NCI-H1092 (cell line): ENCODE results near the gene TMEM238.
A peak's percentile ranks its signal among the peaks of the same experiment; 100 is the strongest.

Source experiments
- DNase-seq: peaks from one replicate; lab custom pipeline; 2025; lab: John Stamatoyannopoulos, UW

Gene TMEM238

DNA sequence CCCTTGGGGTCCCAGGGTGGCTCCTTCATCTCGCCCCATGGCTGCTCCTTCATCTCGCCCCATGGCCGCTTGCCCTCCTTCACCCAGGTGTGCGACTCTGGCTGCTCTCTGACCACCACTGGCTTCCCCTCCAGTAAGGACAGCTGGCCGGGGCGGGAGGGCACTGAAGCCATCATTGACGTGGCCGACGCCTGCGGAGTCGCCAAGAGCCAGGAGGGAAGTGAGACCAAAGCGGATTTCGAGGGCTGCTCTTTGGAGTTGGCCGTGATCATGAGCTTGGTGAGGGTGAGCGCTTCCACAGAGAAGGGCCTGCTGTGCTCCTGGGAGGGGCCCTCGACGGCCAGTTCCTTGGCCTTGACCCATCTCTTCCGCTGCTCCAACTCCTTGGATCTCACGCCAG lies 25.6 kb downstream of the TMEM238 start:
- no peak for DNase-seq

DNA sequence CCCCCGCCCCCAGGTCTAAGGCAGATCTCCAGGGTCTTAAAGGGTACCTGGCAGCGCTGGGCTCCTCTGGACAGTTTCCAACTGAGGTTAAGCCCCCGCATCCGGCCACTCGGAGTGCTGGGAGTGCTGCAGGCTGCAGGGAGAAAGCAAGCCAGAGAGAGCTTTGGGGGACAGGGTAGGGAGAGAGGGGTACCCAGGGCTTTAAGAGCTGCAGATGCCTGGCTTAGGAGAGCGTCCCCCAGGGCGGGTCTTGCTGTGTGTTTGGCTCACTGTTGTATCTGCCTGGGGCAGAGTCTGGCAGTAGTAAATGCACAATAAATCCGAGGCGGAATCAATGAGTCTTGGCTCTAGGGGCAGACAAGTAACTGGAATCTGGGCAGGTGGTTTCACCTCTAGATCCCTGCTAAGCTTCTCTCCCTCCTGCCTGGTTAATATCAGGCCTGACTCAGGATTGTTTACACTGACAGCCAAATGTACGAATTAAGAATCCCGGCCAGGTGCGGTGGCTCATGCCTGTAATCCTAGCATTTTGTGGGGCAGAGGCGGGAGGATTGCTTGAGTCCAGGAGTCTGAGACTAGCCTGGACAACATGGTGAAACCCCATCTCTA lies 28.8 kb downstream of the TMEM238 start:
- no peak for DNase-seq

DNA sequence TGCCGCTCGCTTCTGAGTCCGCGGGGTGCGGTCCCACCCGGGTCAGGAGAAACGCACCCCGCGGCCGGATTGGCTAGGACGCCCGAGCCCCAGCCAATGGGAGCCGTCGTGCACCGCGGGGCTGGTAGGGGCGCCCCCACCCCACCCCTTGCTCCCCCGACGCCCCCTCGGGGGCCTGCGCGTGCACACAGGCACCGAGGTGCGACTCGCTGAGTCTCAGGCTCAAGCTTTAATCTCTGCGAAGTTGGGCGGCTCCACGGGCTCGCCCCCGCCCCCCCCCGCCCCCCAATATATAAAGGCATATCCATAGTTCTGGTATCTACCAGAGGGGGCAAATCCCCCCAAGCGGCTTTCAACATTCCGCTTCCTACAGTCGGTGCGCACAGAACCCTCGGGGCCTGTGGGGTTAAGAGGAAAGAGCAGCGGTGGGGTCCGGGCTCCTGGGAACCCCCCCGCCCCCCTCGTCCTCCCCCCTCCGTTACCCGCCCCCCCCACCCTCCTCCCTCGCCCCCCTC lies 29.3 kb downstream of the TMEM238 start, which contains the start of gene COX6B2:
Gene COX6B2 (minus strand): TSS at position 22 of the 515 bp plus-strand sequence. CDS start 198 bp downstream, outside the sequence.
- no peak for DNase-seq

DNA sequence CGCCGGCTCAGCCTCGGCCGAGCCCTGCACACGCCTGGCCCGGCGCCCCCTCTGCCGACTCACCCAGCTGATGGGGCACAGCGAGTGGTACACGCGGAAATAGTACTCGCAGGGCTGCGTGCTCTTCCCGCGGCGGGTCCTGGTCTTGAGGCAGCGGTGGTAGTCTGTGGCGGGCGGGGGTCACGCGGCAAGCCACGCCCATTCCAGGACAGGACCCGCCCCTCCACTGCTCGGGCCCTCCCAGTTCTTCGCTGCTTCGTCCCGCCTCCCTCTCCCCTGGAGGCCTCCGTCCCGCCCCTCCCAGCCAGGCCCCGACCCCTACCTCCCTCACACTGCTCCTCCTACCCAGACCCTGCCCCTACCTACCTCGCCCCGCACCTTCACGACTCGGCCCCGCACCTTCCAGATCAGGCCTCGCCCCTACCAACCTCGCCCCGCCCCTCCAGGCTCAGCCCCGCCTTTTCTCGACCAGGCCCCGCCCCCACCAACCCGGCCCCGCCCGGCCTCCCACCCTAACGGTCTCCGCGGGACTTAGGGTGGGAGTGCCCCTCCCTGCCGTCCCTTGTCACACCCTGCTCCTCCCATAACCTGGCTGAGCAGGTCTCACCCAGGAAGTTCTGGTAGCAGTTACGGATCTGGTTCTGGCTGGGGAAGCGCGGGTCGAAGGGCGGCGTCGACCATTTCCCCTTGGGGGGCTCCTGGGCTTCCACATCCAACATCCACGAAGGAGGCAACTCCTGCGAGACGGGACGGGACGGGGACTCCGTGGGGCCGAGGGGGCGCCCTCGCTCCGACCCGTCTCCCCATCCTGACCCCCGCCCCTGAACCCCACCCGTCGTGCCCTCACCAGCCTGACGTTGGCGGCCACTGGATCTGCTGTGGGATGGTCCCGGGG lies 30.0 kb downstream of the TMEM238 start:
- no peak for DNase-seq

DNA sequence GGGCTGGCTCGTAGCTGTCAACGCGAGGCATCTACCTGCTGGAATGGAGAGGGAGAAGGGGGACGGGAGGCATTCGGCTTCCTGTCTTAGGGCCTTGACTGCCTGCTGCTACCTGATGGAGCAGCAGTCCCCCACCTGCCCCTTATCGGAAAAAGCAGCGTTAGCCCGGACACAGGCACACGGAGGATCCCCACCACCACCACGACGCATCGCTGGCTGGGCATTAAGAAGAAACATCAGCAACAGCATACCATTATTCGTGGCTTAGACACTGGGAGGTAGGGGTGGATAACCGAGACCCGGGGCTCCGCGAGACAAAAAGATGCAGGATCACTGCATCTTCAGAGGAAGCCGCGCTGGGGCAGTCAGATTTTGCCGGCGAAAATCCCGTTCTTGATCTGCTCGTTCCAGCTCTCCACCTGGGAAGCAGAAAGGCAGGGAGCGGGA lies 30.7 kb downstream of the TMEM238 start:
- no peak for DNase-seq

DNA sequence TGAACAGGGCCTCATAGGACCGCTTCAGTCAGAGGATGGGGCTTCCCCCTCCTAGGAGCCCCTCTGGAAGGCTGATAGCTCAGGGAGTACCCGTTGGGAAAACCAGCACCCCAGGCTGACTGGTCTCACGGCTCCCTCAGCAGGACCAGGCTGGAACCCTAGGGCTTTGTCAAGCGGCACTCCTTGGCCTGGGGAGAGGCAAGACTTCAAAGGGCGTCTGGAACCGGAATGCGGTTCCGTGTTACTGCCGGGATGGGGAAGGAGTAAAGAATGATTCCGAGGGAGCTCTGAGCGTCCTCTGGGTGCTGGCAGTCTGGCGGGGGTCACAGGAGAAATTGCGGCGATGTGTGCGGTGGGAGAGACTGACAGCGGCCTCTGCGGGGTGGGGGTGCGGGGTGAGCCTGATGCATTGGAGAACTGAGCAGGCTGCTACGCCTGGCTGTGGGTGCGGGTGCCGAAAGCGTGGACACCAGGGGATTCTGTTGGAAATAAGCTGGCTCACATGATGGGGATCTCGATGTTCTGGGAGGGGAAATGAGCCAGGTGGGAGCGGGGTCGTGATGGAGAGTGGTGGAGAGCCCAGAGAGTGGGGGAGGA lies 31.4 kb downstream of the TMEM238 start:
- DNase-seq = no peak

DNA sequence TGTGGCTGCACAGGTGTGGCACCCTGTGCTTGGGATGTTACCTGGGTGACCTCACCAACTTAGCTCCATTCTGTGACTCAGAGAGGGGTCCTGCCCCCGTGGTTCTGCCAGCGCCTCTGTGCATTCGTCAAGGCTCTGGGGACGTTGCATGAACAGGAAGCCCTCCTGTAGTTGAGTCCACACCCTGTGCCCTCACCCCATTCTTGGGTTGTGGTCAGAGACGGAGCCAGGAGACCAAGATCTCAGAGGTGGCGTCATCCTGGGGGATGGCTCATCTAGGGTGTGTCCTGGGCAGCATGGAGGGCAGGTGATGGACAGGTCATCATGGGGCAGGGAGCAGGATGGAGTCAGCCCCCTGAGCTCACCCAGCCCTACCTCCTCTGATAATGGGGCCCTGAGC lies 32.1 kb downstream of the TMEM238 start:
- no peak for DNase-seq

DNA sequence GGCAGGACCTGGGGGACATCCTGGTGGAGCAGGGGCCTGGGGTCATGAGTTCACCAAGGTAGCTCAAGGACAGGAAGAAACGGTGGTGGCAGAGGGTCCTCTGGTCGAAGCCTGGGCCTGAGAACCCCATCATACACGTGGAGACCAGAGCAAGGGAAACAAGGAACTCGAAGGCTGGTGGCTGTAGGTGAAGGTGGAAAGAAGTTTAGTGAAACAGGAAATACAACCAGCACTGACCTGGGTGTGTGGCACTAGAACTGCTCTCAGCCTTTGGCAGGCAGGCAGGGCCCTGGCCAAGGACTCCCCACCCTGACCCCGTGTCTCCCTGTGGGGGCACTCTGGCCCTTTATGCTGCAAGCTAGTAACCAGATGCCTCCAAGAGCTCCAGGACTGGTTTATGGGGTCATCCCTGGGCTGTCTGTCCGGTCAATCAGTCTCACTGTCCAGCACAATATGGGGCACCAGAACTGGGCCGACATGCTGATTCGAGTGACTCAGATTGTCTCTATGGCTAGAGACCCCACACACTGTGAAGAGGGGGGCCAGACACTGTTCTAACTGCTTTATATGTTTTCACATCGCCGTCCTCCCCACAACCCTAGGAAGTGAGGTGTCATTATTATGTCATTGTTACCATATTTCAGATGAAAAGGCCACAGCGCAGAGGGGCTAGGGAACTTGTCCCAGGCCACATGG lies 33.3 kb downstream of the TMEM238 start:
- DNase-seq = no peak

DNA sequence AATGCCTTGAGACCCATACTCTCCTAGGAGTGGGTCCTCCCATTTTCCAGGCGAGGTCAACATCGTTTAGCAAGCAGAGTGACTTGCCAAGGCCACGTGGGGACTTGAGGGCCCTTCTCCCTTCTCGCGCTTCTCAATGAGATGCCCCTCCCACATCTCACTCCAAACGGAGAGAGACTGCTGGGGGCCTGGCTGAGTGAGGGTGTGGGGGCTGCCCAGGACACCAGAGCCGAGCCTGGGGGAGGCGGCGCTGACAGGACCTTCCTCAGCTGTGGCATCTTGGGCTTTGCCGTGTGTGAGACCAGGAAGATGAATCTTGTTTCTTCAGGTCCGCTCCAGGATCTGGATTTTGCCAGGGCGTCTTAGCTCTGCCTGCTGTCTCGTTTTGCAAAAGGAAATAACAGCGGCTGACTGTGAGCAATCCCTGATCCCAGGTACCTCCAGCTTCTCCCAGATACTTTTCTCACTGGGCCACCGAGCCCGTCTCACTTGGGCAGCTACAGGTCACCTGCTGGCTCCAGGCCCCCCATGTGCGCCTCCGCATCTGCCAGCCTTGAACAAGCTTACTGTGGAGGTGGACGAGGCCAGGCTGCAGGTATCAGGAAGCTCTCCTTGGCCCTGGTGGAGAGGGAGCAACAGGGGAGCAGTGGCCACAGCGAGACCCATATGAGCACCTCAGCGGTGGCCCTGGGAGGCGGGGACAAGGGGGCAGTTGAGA lies 35.6 kb downstream of the TMEM238 start:
- DNase-seq = no peak

DNA sequence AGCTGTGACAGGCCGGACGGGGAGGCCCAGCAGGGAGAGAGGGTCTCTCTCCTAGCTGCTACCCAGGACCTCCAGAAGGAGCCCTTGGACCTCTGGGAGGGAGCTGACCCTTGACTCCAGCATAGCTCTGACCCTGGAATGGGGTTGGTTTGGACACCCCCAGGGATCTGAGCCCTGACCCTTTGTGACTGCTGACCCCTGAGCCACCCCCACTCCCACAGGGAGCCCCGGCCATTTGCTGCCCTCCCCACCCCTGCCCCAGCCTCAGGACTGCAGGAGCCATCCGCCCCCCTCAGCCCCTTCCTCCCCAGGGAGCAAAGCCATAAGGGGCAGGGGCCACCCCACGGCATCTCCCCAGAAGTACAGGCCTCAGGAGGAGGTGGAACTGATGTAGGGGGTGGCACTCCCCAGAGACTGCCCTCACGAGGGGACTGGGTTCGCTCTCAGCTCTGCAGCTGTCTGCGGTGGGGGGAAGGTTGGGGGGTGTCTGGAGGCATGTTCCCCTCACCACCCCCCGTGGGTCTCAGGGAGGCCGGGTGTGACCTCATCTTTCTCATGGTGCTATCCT lies 36.6 kb downstream of the TMEM238 start:
- no peak for DNase-seq

DNA sequence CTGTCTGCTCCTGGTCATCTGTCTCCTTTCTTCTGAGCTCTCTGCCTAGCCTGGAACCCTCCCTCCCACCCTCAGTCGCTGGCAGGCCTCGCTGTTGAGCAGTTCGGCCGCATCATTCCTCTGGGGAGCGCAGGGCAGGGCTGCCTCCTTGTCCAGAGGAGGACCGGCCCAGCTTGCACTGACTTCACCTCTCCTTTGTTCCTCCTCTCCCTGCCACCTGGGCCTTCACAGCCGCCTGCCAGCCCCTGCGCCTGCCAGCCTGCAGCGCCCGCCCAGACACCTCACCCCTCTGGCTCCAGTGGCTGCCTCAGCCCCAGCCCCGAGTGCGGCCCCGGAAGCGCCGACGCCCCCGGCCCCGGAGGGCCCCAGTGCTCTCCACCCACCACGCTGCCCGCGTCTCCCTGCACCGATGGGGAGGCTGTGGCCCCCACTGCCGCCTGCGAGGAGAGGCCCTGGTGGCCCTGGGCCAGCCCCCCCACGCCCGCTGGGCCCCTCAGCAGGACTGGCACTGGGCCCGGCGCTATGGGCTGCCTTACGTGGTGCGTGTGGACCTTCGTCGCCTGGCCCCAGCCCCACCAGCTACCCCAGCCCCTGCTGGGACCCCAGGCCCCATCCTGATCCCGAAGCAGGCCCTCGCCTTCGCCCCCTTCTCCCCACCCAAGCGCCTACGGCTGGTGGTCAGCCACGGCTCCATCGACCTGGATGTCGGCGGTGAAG lies 37.2 kb downstream of the TMEM238 start:
- DNase-seq = no peak

DNA sequence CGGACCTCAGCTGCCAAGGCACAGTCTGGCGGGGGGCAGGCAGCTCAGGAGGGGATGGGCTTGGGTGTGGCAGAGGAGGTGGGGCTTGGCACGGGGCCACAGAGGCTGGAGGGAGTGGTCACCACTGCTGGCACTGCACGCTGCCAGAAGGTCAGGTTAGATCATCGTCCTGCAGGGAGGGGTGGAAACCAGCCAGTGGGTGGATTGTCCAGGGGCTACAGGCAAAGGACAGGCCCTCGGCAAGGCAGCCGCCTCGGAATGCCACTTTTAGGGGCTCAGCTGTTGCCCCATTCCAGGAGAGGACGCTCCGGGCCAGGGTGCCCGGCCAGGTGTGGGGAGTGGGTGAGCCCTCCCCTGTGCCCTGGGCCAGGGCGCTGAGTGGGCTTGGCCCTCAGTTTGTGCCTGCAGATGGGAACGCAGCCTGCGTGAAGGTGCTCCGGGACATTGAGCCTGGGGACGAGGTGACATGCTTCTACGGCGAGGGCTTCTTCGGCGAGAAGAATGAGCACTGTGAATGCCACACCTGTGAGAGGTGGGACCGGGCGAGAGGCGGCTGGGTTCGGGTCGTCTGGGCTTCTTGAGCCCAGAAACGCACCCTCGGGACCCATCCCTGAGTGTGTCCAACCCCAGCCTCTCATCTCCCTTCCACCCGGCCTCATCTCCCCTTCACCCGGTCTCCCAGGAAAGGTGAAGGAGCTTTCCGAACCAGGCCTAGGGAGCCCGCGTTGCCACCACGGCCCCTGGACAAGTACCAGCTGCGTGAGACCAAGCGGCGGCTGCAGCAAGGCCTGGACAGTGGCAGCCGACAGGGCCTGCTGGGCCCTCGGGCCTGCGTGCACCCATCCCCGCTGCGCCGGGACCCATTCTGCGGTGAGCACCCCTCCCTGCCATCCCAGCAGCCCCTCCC lies 38.0 kb downstream of the TMEM238 start:
- no peak for DNase-seq

DNA sequence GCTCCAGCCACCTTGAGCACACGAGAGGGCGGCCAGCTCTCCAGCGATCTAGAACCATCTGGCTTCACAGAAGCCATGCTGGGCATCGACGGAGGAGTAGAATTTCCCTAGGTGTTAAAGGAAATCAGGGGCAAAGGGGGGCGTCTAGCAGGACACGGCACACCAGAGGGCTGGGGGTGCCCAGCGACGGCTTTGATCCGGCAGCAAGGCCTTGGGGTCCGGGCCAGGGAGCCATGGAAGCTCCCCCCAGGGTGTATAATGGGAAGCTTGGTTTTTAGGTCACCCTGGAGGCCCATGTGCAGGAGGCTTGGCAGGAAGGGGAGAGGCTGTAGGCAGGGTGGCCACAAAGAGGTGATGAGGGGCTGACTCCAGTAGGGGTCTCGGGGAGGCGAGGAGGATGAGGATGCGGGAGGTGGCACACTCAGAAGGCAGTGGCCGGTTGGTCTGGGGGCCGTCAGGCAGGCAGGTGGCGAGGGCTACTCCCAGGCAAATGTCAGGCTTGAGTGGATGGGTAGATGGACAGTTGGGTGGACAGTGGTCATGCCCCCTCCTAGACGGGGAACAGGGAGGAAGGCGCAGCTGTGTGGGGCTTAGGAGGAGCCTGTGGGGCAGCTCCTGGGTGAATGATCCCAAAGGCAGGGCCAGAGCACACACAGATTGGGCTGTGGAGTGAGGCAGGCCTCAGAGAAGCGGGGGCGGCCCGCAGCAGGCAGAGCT lies 38.8 kb downstream of the TMEM238 start:
- no peak for DNase-seq

DNA sequence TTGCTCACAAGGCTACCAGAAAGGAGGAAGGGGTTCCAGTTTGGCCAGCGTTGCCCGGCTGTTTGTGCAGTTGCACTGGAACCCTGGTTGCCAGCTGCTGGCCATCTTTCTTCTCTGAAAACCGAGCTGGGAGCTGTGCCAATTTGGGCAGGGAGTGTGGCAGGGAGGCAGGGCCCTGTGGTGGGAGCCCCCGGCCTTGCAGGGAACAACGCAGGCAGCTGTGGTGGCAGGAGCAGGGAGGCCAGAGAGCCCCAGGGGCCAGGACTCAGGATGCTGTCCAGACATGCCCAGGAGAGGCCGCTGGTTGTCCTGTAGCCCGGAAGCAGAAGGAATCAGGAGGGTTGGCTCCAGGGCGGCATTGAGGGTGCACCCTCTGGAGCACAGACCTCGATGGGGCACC lies 39.6 kb downstream of the TMEM238 start:
- DNase-seq = peak; percentile 41

DNA sequence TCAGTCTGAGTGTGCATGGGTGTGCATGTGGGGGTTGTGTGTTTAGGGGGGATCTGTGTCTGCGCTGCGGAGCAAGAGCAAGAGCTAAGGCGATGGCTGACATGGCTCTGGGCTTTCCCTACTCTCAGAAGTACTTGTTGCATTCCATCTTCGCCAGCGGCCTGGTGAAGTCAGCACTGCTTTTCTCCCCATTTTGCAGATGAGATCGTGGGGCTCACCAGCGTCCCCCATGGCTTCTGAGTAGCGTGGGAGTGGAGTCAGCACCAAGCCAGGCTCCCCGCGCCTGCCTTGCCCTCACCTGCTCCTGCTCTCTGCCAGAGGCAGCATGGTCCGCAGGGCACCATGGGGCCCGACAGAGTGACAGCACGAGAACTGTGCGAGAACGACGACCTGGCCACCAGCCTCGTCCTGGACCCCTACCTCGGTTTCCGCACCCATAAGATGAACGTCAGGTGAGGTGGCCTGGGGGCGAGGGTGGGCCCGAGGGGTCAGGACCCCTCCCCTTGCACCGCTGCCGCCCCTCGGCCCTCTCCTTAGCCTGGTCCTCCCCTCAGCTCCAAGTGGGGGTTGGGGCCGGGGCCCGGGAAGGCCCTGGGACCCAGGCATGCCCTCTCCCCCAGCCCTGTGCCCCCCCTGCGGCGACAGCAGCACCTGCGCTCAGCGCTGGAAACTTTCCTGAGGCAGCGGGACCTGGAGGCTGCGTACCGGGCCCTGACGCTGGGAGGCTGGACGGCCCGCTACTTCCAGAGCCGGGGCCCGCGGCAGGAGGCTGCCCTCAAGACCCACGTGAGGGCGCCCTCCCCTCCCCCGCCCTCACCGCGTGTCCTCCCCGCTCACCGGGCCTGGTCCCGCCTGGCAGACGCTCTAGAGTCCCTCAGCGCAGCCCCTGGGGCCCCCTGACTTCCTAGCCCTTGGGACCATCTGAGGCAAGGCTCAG lies 42.2 kb downstream of the TMEM238 start:
- DNase-seq = no peak

DNA sequence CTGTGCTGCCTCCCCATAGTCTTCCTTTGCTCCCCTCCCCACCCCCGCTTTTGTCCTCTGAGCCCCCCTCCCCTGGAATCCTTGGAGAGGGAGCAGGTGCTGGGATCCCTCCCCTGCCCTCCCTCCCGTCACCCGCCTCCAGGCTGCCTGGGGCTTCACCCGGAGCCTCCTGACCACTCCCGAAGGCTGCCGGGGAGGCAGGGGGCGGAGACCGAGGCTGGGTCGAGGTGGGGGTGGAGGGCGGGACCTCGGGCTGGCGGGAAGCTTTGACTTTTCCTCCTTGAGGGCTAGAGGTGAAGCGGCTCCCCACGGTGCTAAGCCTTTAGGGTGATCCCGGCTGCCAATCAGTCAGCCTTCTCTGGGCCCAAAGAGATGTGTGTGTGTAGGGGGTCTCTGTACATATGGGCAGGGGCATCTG lies 42.9 kb downstream of the TMEM238 start:
- DNase-seq = peak; percentile 63

DNA sequence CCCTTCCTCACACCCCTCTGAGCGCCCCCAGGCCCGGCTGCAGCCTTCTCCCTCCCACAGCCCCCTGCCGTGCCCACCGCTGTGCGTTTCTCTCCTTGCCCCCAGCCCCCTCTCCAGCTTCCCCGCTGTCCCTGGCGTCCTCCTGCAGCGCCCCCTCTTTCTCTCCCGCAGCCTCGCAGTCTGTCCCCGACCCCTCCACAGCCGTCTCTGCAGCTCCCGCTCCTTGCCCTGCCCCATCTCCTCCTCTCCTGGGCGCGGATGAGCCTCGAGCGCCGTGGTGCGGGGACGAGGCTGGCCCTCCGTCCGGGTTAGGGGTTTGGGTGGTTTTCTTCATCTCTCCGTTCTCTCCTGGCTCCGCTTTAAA lies 43.3 kb downstream of the TMEM238 start:
- no peak for DNase-seq
